ENCODE results near the gene SEPTIN11. TPM values are rescaled to one million over a fixed set of nuclear protein-coding genes. Genes with fewer than 3 reads are reported as not detected.
"Not testable (repeated sequence)": the region's sequence is repeated elsewhere in the genome, so short reads cannot be mapped to it uniquely, and the experiment has no call there.

SEPTIN11 gene
- total RNA-seq, 1 donor from 2014 or later = 331 TPM

DNA sequence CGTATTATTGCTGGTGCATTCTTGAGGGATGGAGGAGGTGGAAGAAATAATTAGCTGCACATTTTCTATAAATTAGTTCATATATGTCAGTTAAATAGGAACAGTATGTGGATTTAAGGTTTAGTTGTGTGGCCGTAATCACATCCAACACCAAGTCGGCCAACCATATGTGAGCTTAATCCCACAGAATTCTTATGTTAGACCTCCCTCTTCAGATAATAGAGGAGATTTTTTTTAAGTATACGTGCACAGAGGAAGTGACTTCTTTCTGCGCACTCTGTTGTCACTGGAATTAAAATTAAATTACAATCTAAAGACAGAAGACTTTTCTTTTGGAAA, 2.1 kb downstream of the SEPTIN11 start:
- no peak for DNase-seq (ENCODE audit: low spot score)

DNA sequence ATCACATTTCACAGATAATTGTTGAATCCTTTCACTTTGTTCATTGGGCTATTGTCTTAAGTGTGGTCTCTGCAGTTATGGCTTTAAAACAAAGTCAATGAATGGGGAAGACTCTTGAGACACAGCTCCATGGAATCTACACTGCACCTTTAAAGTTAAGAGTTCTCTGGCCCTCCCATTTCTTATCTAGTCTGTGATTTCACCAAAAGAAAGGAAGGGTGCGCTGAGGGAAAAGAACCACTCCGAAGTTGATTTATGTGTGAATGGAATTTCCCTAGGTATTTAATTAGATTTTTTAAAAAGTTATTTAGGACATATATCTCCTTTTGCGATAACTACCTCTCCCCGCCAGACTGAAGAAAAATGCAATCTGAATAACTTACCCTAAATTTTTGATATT, 2.5 kb downstream of the SEPTIN11 start:
- no peak for DNase-seq (ENCODE audit: low spot score)

DNA sequence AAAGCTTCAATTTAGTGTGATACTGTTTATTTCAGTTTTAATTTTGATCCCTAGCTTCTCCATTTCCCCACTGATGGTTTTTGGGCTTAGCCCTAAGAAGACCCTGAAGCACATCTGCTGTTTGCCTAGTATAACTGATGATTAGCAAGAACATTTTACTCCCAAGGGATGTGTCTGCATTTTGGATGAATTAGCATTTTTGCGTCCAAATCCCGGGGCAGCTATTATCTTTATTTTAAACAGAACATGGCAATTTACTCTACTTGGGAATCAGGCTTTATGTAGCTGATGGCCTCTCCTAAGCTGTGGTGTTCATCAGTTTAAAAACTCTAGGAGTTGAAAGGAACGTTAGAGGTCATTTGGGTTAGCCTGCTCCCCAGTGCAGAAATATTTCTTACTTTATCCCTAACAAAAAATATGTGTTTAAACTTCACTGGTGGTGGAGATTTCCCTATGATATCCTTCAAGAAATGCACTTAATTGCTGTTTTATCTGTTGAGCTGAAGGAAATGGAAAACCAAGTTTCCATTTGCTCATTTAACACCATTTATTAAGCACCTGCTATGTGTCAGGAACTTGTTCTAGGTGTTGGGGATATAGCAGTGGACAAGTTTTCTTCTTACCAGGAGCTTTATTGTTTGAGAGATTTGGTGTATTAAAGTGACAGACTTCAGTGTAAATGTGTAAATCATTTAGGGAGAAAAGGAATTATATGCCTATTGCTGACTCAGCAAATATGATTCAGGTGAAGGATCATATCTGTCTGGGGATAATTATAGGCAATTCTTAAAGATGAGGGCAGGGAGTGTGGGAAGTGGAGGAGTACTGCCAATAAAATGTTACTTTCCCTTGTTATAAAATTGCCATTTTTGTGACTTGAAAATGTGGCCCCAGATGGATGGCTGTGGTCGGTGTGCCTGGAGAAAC, 3.4 kb downstream of the SEPTIN11 start:
- DNase-seq (ENCODE audit: low spot score) = no peak

DNA sequence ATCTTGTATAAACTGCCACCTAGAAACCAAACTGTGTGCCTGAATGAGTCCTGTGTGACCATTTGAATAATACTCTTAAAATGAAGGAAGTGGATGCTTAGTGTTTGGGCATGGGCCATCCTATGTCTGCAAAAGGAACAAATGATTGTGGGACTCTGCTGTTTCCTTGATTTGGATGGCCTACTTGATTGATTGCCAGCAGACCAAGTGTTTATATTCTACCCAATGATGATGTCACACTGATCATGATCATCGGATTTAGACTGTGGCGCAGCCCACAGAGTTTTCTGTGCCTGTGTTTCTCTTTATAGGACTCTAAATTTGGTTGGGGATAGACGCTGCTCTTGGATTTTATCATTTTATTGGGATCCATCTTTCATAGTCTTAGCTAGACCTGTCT, 4.4 kb downstream of the SEPTIN11 start:
- no peak for DNase-seq (ENCODE audit: low spot score)

DNA sequence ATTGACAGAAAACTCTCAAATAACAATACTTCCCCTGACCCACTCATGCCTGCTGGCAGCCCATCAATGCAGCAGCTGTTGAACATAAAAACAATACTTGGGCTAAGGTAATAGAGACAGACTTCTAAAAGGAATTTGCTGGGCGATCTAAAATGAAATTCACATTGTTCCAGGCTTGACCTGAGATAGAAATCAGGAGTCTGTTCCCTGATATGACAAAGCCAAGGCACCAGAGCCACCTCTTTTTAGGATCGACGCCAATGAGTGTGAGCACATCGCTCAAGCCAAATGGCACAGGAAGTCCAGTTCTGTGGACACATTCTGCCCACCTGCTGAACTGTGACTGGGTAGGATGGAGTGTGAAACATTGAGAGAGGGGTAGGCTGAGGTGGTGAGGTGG, 4.9 kb downstream of the SEPTIN11 start:
- no peak for DNase-seq (ENCODE audit: low spot score)

DNA sequence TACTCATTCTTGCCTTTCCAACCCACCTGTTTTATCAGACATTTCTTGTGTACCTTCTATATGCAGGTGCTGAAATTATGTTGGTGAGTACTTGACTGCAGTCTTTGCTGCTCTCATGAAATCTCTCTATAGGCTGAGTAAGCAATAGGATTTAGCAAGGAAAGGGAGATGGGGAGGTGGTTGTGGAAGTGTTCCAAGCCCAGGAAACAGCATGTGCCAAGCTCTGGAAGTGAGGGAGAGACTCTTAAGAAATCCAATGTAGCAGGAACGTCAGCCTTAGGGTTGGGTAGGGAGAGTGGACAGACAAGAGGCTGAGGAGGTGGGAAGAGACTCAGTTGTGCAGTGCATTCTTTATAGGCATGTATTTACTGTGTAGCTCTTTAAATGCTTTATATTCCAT, 5.6 kb downstream of the SEPTIN11 start:
- DNase-seq (ENCODE audit: low spot score) = no peak

DNA sequence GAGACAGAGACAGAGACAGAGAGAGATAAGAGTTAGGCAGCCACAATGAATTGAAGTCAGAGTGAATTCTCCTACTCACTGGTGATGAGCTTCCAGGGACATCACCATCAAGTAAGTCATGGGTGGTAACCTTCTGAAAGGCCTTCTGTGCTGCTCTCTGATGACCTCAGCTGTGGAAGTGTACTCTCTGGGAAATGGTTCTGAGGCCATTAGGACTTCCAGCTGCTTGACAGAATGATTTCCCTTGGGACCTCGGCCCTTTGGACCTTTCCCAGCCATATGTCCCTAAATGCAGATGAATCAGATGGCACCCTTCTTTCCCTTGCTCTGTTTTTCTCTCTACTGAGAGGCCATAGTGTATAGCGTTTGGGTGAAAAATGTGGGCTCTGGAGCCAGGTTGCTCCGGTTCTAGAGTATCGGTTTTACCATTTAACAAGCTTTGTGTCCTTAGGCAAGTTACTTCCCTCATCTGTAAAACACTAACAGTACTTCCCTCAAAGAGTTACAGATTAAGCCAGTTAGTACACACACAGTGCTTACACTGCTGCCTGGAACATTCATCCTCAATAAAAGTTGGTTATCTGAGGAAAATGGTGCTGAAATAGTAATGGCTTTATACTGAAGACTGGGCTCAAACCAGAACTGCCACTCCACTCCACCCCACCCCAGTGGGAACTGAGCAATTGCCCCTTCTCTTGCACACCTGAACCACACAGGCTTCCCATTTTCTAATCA, 7.6 kb downstream of the SEPTIN11 start:
- no peak for DNase-seq (ENCODE audit: low spot score)

DNA sequence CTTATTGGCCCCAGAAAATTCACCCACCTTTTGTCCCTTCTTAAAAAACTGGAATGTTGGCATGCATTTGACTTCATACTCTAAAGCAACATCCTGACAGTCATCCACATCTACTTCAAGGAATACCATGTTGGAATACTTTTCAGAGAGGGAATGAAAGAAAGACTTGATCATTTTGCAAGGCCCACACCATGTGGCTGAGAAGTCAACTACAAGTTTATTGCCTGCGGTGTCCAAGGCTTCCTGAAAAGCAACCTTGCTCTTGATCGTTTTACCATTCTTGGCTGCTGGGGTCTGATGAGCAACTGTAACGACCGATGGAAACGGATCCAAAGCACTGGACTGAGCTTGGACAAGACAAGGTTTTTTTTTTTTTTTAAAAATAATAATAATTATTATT, 9.3 kb downstream of the SEPTIN11 start:
- no peak for DNase-seq (ENCODE audit: low spot score)

DNA sequence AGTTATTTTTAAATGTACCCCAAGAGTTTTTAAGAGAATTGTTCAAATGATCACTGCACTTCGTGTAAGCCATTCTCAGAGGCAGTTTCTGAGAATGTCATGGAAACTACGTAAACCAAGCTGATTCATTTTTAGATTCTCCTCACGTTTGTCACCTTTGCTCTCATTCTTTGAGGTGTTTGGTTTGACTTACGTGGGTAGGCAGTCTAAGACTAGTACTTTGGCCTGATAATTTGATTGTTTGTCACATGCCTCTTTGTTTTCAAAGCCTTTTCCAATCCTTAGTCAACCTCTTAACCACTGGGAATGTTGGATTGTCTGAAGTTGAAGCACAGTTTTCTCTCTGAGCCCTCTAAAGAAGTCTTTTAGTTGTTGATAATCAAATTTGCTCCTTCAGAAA, 10.5 kb downstream of the SEPTIN11 start:
- DNase-seq (ENCODE audit: low spot score) = no peak

DNA sequence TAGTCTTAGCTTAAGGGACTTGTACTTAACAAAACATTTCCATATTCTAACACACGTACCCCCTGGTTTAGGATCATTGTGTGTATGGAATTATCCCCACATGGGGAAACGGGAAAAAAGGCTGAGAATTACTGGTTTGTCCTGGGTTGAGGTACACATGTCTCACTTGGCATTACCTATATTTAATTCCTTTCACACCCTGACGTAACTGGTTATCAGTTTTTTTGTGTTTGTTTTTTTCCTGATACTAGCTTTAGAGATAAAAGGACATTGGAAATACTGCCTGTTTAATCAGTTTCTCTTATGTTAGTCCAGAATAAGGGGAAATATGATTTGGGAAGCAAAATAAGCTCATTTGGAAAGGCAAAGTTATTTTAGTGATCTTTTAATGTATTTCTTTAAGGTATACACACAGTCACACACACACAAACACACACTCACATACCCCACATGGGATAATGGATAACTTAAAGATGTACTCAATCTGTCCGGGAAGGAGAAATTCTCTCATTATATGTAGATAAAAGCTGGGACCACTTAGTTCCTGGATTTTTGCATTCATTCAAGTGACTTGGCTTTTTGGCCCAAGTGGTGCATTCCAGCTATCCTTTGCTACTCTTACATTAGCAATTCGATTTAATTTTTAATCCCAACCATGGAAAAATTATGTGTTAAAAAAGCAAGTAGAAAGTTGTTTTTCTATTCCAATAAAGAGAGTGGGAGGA, 13.0 kb downstream of the SEPTIN11 start:
- DNase-seq (ENCODE audit: low spot score) = no peak

DNA sequence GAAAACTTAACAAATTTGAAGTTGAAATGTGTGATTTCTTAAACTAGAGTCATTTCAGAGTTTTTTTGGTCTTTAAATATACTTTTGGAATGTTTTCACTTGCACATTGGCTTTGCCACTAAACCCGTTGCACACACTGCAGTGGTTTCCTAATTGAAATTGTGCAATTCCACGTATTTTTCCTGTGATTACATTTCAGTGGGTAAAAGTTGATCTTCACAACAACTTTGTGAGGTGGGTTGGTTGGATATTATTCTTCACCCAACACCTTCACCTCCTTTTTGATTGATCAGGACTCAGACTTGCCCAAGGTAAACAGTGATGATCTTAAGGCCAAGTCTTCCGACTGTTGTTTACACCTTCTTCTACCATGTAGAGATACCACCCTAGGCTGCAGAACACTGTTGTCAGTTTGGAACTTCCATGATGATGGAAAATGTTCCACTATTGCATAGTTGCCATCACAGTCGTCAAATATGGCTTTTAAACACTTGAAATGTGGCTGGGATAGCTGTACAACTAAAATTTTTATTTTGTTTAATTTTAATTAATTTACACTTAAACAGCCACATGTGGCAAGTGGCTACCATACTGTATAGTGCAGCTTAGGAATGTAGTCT, 13.7 kb downstream of the SEPTIN11 start:
- DNase-seq (ENCODE audit: low spot score) = no peak

DNA sequence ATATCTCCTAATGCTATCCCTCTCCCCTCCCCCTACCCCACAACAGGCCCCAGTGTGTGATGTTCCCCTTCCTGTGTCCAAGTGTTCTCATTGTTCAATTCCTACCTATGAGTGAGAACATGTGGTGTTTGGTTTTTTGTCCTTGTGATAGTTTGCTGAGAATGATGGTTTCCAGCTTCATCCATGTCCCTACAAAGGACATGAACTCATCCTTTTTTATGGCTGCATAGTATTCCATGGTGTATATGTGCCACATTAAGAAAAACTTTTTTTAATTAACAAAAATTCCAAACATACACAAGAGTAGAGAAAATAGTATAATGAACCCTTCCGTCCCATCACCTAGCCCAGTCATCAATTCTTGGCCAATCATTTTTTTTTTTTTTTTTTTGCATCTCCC, 14.4 kb downstream of the SEPTIN11 start:
- DNase-seq (ENCODE audit: low spot score) = not testable (repeated sequence)

DNA sequence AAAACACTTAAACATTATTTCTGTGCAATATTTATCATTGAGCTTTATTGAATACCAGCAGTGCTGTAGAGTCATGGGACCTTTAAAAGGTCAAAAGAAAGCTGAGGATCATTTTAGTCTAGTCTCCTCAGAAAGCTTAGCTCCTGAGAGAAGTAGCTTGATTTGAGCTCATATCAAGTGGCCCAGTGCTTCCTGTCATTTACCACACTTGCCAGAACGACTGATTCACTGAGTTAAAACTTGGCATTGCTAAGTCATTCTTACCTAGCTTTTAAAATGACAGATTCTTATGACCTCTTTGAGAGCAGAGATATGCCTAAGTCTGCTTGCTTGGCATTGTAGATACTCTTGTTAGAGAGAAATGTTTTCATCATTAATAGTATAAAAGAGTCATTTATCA, 15.2 kb downstream of the SEPTIN11 start:
- no peak for DNase-seq (ENCODE audit: low spot score)

DNA sequence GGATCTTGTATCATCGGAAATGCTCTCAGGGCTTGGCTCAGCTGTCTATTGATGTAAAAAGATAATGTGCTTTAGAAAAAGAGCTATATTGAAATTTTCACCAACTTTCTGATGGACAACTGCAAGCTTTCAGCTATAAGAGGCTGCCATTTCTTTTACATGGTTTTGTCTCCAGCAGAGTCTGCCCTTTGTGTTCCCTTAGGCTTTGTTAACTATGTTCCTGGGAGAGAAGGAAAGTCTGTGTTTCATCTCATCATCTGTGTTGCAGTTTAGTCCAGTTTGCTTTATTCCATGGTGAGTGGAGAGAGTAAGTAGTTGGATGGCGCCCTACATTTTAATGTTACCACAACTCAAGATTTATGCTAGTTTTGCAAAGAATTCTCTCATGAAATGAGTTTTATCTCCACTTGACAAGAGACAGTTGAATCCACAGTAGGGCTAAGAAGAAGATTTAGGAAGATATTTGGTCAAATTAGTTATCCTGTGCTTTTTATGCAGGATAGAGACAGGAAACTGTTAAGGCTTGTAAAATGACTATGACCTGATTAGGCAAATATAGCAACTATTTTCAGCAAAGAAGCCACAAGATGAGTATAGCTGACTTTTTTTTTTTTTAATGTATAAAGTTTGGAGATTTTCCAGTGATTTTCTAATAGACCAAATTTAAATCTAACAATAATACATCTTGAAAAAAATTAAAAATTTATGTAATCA, 16.5 kb downstream of the SEPTIN11 start:
- no peak for DNase-seq (ENCODE audit: low spot score)

DNA sequence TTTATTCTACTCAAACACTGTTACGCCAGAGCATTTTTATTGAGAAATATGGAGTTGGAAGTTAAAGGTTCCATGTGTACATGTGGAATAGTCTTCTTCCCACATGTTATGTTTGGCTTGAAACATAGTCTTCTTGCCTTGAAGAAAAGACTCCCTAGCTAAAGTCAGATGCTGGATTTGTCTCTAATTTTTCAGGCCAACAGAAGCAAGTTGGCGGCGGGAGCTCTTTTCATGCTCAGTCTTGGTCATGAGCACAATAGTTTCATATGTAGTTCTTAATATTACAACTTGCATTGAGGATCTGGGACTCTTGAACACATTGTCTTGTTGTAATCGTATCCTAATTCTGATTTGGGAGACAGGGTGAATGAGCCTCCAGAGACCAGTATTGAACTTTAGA, 19.4 kb downstream of the SEPTIN11 start:
- DNase-seq (ENCODE audit: low spot score) = no peak

DNA sequence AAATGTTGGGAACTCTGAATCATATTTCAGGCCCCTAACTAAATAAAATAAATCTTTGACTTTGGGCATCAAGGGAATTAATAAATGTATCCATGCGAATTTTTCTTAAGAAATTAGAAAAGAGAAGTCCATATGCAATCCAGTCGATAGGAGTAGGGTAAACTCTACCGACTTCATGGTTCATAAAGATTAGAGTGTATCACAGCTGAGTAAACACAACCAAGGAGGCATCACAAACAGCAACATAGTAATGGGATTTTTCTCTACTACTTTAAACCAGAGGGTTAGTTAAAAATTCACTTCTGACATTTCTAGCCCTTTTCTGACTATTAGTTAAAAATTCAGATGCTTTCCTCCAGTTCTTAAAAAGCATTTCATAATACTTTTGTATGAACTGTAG, 19.9 kb downstream of the SEPTIN11 start:
- DNase-seq (ENCODE audit: low spot score) = no peak

DNA sequence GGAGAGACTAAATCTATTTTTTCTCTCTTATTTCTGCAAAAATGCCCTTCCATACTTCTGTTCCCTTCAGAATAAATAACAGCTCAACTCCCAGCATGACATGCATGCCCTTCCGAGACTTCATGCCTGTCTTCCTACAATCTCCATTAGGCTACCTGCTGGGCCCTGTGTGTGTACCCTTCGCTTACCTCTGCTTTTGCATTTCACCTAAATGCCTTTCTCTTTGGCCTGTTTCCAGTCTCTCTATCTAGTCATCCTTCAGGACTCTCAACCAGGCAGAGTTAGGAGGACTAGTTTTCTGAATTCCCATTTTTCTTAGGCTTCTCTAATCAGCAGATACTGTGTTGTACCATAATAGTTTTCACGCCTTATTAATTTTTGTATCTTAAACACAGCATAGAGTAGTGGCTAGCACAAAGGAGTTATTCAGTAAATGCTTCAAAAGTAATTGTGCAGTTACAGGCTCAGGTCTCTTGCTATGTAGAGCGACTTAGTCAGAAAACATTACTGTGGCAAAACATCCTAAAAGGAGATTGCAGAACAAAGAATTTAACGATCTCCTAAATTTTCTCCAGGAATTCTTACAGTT, 20.5 kb downstream of the SEPTIN11 start:
- no peak for DNase-seq (ENCODE audit: low spot score)

DNA sequence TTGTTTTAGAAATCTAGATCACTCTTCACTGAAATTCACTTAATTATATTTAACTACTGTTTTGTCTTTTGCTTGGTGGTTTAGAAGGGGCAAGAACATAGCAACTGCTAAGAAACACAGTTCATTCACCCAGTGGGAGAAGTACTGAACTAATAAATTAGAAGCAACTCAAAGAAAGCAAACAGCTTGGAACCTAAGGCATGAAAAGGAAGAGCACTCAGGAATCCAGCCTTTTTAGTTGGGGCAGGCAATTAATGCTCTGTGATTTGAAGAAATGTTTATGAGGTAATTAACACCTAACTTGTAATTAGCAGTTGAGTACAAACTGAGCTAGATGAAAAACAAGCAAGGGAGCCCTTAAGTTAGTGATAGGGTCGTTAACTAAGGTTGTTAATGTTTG, 22.8 kb downstream of the SEPTIN11 start:
- DNase-seq (ENCODE audit: low spot score) = no peak

DNA sequence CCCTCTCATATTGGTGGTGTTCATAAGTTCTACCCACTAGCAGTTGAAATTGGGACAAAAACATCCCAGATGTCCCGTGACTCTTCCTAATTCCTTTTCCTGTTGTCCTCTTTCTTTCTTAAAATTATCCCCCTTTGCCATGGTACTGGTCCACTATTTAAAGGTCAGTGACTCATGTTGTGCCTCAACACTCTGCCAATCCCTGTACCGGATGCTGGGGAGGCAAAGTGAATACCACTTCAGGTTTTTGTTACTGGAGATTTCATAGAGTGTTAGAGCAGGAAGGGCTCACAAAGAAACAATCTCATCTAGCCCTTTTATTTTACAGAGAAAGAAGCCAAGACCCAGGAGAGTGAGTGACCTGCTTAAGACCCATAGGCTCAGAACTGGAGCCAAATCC, 24.6 kb downstream of the SEPTIN11 start:
- DNase-seq (ENCODE audit: low spot score) = no peak

DNA sequence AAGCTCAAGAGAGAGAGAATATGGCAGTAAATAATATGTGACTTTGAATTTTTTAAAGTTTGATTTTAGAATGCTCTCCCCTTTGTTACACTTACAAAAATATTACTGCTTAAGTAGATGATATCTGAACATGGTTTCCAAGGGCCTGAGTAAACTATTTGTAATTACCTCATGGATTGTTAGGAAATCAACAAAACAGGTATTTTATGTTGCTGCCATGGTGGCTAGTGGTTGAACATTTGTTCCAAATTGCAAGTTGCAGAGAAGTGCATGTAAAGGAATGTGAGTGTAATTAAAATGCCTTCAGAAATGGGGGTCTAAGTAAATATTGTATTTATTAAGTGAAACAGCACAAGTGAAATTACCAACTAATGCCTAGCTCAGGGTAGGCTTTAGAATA, 27.6 kb downstream of the SEPTIN11 start:
- no peak for DNase-seq (ENCODE audit: low spot score)
